Measurements from ENCODE around the gene BCDIN3D. TPM values are rescaled to one million over a fixed set of nuclear protein-coding genes. Genes with fewer than 3 reads are reported as not detected.

The BCDIN3D gene
- total RNA-seq, 3 donors from 2014 or later (not counting 1 experiment from before 2014, with no cell fraction given): 4.0 to 6.0 (median 4.4) TPM

DNA sequence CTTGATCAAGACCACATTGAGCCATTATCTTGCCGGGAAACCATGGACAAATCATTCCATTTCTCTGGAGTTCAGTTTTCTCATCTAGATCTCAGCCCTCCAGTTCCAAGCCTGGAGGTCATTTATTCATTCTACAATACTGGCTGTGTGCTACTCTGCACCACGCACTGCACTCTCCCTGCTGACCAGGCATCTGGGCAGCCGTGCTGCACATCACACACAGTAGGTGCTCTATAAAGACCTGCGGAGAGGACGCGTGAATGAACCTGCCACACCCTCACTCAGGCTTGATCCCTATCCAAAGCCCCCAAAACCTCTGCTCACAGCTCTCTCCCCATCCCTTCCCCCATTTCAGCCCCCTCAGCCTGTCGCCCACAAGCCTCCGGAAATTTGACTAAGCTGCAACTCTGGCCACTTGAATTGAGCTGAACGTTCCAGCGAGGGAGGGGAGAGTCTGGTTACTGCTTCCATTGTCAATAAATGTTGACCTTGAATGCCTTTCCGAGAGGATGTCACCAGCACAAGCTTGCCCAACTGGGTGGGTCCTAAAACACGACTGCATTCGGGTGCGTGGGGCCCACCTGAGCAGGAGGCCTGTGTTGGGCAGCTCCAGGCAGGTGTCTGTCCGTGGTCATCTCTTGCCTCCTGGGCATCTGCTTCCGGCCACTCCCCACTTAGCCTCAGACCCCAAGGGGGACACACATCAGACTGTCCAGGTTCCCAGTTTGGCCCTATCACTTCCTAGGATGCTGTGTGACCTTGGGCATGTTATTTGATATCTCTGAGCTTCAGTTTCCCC, 43.0 kb upstream of the BCDIN3D start:
- H3K4me1 ChIP-seq (ENCODE audit: control insufficient read depth, insufficient read depth, low read length): no peaks in the 10 kb centered on the region
- Mint-ChIP-seq H3K9me3 (no peaks in the 10 kb centered on the region), H3K4me1 (no peaks in the 10 kb centered on the region), H3K4me3 (no peak overlapping the region), H3K27me3 (ENCODE audit: low read depth in 2 of 2) (peaks cover 8 to 15% of the 10 kb centered on the region in 2 donors), H3K27ac (no peak overlapping the region), H3K36me3 (no peaks in the 10 kb centered on the region)
- no peaks in the 10 kb centered on the region for H3K9me3 ChIP-seq (ENCODE audit: control insufficient read depth, insufficient read depth, low read length)
- H3K27me3 ChIP-seq (ENCODE audit: control insufficient read depth, insufficient read depth, low read length): no peaks in the 10 kb centered on the region
- no peak overlapping the region for H3K27ac ChIP-seq (ENCODE audit: low read length)
- WGBS (ENCODE audit: insufficient coverage): 78% methylated on average over 16 of the region's 16 CpGs
- intact Hi-C loops (cut with micrococcal nuclease): no loop called here
- TF ChIP-seq, protein P1, sequence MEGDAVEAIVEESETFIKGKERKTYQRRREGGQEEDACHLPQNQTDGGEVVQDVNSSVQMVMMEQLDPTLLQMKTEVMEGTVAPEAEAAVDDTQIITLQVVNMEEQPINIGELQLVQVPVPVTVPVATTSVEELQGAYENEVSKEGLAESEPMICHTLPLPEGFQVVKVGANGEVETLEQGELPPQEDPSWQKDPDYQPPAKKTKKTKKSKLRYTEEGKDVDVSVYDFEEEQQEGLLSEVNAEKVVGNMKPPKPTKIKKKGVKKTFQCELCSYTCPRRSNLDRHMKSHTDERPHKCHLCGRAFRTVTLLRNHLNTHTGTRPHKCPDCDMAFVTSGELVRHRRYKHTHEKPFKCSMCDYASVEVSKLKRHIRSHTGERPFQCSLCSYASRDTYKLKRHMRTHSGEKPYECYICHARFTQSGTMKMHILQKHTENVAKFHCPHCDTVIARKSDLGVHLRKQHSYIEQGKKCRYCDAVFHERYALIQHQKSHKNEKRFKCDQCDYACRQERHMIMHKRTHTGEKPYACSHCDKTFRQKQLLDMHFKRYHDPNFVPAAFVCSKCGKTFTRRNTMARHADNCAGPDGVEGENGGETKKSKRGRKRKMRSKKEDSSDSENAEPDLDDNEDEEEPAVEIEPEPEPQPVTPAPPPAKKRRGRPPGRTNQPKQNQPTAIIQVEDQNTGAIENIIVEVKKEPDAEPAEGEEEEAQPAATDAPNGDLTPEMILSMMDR (IDR thresholded peaks at IDR 0.05): no peak
- ATAC-seq: no peak
- no peaks in the 10 kb centered on the region for H3K36me3 ChIP-seq (ENCODE audit: control insufficient read depth, insufficient read depth, low read length)
- DNase-seq: no peak
- H3K4me3 ChIP-seq (ENCODE audit: low read length): no peak overlapping the region

GRCh38 chr12:49885118-49885517, 42.2 kb upstream of the BCDIN3D start:
- intact Hi-C loops (cut with micrococcal nuclease): no loop called here
- Histone ChIP-seq H3K4me1 (ENCODE audit: control insufficient read depth, insufficient read depth, low read length) (no peaks in the 10 kb centered on the region), H3K4me3 (ENCODE audit: low read length) (no peak overlapping the region), H3K27ac (ENCODE audit: low read length) (no peak overlapping the region), H3K9me3 (ENCODE audit: control insufficient read depth, insufficient read depth, low read length) (no peaks in the 10 kb centered on the region), H3K27me3 (ENCODE audit: control insufficient read depth, insufficient read depth, low read length) (no peaks in the 10 kb centered on the region), H3K36me3 (ENCODE audit: control insufficient read depth, insufficient read depth, low read length) (no peaks in the 10 kb centered on the region)
- Mint-ChIP-seq H3K4me3 (no peak overlapping the region), H3K36me3 (no peaks in the 10 kb centered on the region), H3K27ac (no peak overlapping the region), H3K27me3 (ENCODE audit: low read depth in 2 of 2) (peaks cover 8 to 15% of the 10 kb centered on the region in 2 donors), H3K4me1 (no peaks in the 10 kb centered on the region), H3K9me3 (no peaks in the 10 kb centered on the region)
- TF ChIP-seq, protein P1 (IDR thresholded peaks at IDR 0.05): no peak
- DNase-seq (no peak), ATAC-seq (no peak)
- WGBS (ENCODE audit: insufficient coverage): 52% methylated on average over 5 of the region's 6 CpGs

GRCh38 chr12:49882851-49883464, 40.1 kb upstream of the BCDIN3D start:
- Mint-ChIP-seq H3K4me3 (no peak overlapping the region), H3K9me3 (peaks cover 1 to 17% of the 10 kb centered on the region in 2 donors), H3K27ac (no peak overlapping the region), H3K4me1 (peaks cover 0 to 6% of the 10 kb centered on the region in 2 donors), H3K36me3 (no peaks in the 10 kb centered on the region), H3K27me3 (ENCODE audit: low read depth in 2 of 2) (peaks cover 8 to 15% of the 10 kb centered on the region in 2 donors)
- TF ChIP-seq, protein P1 (IDR thresholded peaks at IDR 0.05): no peak
- ATAC-seq (no peak), DNase-seq (no peak)
- Histone ChIP-seq H3K27ac (ENCODE audit: low read length) (no peak overlapping the region), H3K4me1 (ENCODE audit: control insufficient read depth, insufficient read depth, low read length) (no peaks in the 10 kb centered on the region), H3K9me3 (ENCODE audit: control insufficient read depth, insufficient read depth, low read length) (no peaks in the 10 kb centered on the region), H3K4me3 (ENCODE audit: low read length) (no peak overlapping the region), H3K27me3 (ENCODE audit: control insufficient read depth, insufficient read depth, low read length) (no peaks in the 10 kb centered on the region), H3K36me3 (ENCODE audit: control insufficient read depth, insufficient read depth, low read length) (no peaks in the 10 kb centered on the region)
- WGBS (ENCODE audit: insufficient coverage): 83% methylated on average over 9 of the region's 9 CpGs
- intact Hi-C loops (cut with micrococcal nuclease): no loop called here
